Spleen (tissue), 7 donors: ENCODE measurements around the gene KDM4B.

ENCODE experiments used
- CTCF ChIP-seq, 11 experiments: fragments of 200-600 bp in 7 of 11; fragments of 450-650 bp in 4 of 11; sonication (generic) in 4 of 11; IDR thresholded peaks in 8 of 11; conservative IDR thresholded peaks in 3 of 11; 1 replicate in 7 of 11; 2 replicates in 4 of 11; pipeline versions ENCODE4 v1.4.0 to v1.8.0; 2016 to 2021; ENCODE audit warnings: antibody characterized with exemption in 11 of 11, inconsistent platforms in 4 of 11, mild to moderate bottlenecking in 1 of 11
- POLR2A ChIP-seq, 3 donors: fragments of 450-650 bp; IDR thresholded peaks; one replicate each; pipeline ENCODE4 v1.5.1; 2017; ENCODE audit warnings: antibody characterized with exemption in 3 of 3, mild to moderate bottlenecking in 1 of 3
- donor health status: DM: no; HTN: no; CAD: no; lungs with moderate emphysema.
- donor health status: DM: no; HTN: no; CAD: no.
- donor health status: DM: no; HTN: no; CAD: no.

- TF ChIP-seq CTCF (IDR thresholded peaks at IDR 0.05 in 8 of 11, conservative IDR thresholded peaks at IDR 0.05 in 3 of 11) (no peak), POLR2A (IDR thresholded peaks at IDR 0.05) (no peak)
Measured at GRCh38 chr19:5050067-5050656, 81.2 kb downstream of the KDM4B start.
